A549 treated with GW870086 at 1 μM for 4 hours (cell line): ENCODE results near the gene ANKRD6. TPM values are rescaled to one million over a fixed set of nuclear protein-coding genes. Genes with fewer than 3 reads are reported as not detected.

Experiments used
- total RNA-seq: library from RNA; stranded (reverse); fragments of 200-300 nt; extraction: Qiagen RNA extraction; gene quantifications from 5 replicates; pipeline ENCODE4 v1.2.3, GENCODE V29; 2022; ENCODE audit warnings: low read depth

The ANKRD6 gene
- 1.1 to 2.2 TPM (median 2.1 TPM) in 5 replicates for total RNA-seq

DNA sequence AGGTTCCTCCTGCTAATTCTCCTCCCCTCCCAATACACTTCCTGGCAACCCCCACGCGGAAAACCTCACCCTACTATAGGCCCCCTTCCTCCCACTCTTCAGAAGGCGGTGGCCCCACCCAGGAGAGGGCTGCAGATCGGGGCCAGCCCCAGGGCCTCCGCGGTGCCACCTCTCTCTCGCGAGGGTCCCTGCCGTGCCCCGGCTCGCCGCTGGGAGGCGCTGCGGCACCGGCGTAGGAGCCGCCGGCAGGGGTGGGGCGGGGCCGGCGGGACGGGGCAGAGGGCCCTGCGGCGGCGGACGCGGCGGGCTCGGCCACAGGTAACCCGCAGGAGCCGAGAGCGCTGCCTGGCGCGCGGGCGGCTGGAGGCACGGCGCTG is at the start of gene ANKRD6:
TSS of gene ANKRD6 (plus strand) at position 278 of the 377 bp plus-strand sequence. CDS start 133,825 bp downstream, outside the sequence.

DNA sequence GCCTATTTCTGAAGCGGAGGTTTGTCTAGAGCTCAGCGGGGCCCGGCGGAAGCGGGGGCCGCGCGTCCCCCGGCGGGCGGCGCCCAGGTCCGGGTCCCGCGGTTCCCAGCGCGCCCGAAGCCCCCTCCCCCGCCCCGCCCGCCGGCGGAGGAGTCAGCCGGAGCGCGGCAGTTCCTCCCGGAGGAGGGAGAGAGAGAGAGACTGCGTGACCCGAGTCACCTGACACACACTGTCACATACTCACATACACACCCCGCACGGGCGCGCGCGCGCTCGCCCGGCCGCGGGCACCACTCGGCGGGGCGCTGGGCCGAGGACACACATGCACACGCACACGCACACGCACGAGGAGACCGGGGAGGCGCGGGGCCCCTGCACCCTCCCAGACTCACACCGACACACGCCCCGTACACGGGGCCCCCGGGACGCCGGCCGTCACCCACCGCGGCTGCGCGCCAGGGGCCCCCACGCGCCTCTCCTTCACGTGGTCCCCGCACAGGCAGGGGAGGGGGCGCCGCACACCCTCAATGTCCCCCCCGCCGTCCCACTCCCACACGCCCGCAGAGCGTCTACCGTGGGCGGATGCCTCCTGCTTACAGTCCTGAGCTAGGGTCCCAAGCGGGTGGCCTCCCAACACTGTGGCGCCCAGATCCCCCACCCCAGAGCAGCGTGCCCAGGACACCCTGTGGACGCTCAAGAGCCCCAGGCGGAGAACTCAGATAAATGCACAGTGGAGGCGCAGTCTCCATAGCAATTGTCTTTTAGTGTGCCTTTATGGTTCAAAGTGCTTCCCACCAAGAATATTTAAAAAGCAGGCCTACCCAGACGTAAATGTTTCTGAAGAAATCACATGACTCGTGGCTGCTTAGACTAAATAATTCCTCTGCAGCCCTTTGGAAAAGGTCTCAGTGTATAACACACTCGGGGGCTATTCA is 20.6 kb upstream of the ANKRD6 start, which contains the start of gene RRAGD:
TSS of gene RRAGD (minus strand) at position 203 of the 935 bp plus-strand sequence. CDS start 280 bp downstream, outside the sequence.

GRCh38 chr6:89638320-89639195 is 205.6 kb downstream of the ANKRD6 start, which contains the start of gene LYRM2:
Gene LYRM2 (minus strand): TSS chr6:89638747. CDS start chr6:89638716, 31 bp downstream.

Other genes with a start within 250 kb of the ANKRD6 start
- not detected in 5 replicates for gene GABRR1, start 215.8 kb upstream of the ANKRD6 start, total RNA-seq
- gene GABRR2, start 117.9 kb upstream of the ANKRD6 start, total RNA-seq: 0.10 TPM in 1 of 5 replicates, not detected in the others
- 13.1 to 16.8 TPM (median 15.8 TPM) in 5 replicates for gene UBE2J1, start 80.4 kb upstream of the ANKRD6 start, total RNA-seq
- 3.7 to 5.2 TPM (median 4.4 TPM) in 5 replicates for gene RRAGD, start 20.9 kb upstream of the ANKRD6 start, total RNA-seq
- 30.7 to 39.5 TPM (median 32.7 TPM) in 5 replicates for gene LYRM2, start 205.6 kb downstream of the ANKRD6 start, total RNA-seq